Measurements from ENCODE around the gene PNLDC1.
"Not testable (repeated sequence)": the region's sequence is repeated elsewhere in the genome, so short reads cannot be mapped to it uniquely, and the experiment has no call there.

PNLDC1 gene

DNA sequence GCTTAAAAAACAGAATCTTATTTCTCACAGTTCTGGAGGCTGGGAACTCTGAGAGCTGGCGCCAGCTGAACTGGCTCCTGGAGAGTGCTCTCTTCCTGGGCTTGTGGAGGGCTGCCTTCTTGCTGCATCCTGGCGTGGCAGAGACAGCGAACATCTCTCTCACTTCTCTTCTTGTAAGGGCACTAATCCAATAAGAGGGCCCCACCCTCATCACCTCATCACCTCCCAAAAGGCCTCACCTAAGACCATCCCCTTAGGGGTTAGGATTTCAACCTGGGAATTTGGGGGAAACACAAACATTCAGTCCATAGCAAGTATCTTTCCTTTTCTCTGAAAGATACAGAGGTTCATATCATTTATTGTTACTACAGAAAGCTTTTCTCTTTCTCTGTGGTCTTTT, 23.9 kb downstream of the PNLDC1 start:
- ChIA-PET CTCF (interaction anchor here (0.6 kb wide), 1 partner anchor 943 kb away, joined by 3 read pairs; no protein-coding TSS in a partner anchor), POLR2A (ENCODE audit: low non-redundant PET) (no interaction called here)
- DNase-seq (ENCODE audit: low spot score) = no peak
- H3K27ac ChIP-seq = no peak overlapping the region
- TF ChIP-seq, protein P1, sequence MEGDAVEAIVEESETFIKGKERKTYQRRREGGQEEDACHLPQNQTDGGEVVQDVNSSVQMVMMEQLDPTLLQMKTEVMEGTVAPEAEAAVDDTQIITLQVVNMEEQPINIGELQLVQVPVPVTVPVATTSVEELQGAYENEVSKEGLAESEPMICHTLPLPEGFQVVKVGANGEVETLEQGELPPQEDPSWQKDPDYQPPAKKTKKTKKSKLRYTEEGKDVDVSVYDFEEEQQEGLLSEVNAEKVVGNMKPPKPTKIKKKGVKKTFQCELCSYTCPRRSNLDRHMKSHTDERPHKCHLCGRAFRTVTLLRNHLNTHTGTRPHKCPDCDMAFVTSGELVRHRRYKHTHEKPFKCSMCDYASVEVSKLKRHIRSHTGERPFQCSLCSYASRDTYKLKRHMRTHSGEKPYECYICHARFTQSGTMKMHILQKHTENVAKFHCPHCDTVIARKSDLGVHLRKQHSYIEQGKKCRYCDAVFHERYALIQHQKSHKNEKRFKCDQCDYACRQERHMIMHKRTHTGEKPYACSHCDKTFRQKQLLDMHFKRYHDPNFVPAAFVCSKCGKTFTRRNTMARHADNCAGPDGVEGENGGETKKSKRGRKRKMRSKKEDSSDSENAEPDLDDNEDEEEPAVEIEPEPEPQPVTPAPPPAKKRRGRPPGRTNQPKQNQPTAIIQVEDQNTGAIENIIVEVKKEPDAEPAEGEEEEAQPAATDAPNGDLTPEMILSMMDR (conservative IDR thresholded peaks at IDR 0.05; ENCODE audit: low read depth) = no peak

DNA sequence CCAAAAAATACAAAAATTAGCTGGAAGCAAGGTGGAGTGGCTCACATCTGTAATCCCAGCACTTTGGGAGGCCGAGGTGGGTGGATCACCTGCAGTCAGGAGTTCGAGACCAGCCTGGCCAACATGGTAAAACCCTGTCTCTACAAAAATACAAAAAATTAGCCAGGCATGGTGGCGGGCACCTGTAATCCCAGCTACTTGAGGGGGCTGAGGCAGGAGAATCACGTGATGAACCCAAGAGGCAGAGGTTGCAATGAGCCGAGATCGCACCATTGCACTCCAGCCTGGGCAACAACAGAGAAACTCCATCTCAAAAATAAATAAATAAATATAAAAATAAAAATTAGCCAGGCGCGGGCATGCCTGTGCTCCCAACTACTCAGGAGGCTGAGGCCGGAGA, 24.6 kb downstream of the PNLDC1 start:
- H3K27ac ChIP-seq; CTCF ChIA-PET; DNase-seq (ENCODE audit: low spot score); POLR2A ChIA-PET (ENCODE audit: low non-redundant PET): not testable (repeated sequence)

DNA sequence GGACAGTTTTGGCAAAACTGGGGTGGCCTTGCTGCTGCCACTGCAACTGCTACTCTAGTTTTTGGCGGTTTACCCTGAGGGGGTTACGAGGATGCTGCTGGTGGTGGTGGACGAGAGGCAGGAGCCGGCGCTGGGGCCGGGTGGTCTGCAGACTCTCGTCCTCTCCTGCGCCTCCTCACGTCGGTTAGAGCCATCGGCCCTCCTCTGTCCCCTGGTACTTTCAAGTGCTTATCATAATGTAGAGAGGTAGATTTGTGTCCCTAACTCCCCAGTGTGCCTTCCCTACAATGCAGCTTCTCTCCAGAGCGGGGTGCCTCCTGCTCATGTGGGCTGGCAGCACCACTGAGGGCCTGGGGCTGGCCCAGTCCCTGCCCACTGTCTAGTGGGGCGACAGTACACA, 25.9 kb downstream of the PNLDC1 start:
- no peak overlapping the region for H3K27ac ChIP-seq
- TF ChIP-seq, protein P1 (conservative IDR thresholded peaks at IDR 0.05; ENCODE audit: low read depth) = no peak
- DNase-seq (ENCODE audit: low spot score) = no peak
- POLR2A ChIA-PET (ENCODE audit: low non-redundant PET) = no interaction called here
- CTCF ChIA-PET = no interaction called here

DNA sequence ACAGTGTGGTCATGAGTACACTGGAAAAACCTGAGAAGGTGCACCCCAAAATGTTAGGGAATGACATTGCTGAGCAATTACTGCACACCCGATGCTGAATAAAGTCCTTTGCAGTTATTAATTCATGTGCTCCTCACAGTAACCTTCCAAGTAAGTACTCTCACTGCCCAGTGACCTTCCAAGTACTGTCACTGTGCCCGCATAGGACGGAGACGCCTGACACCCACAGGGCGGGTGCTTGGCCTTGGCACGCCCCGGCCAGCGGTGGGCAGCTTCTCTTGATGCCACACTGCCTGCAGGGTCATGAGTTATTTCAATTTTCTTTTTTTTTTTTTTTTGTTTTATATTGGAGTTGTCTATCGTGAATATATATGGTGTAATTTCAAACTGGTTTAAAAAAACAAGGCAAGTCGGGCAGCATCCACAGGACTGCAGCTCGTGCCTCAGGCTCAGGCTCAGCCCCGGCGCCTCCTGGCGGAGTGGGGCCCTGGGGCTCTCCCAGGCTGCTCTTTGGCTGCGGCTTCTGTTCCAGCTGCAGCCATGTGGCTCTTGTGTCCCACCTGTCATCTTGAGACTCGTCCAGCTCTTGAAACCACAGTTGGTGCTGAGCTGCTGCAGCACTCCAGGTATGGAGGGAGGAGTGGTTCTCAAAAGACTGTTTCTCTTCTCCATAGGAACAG, 27.0 kb downstream of the PNLDC1 start:
- TF ChIP-seq, protein P1 (conservative IDR thresholded peaks at IDR 0.05; ENCODE audit: low read depth) = no peak
- CTCF ChIA-PET = interaction anchor here (0.6 kb wide), 1 partner anchor 771 kb away, joined by 4 read pairs; no protein-coding TSS in a partner anchor
- no peak overlapping the region for H3K27ac ChIP-seq
- POLR2A ChIA-PET (ENCODE audit: low non-redundant PET) = no interaction called here
- DNase-seq (ENCODE audit: low spot score) = no peak

DNA sequence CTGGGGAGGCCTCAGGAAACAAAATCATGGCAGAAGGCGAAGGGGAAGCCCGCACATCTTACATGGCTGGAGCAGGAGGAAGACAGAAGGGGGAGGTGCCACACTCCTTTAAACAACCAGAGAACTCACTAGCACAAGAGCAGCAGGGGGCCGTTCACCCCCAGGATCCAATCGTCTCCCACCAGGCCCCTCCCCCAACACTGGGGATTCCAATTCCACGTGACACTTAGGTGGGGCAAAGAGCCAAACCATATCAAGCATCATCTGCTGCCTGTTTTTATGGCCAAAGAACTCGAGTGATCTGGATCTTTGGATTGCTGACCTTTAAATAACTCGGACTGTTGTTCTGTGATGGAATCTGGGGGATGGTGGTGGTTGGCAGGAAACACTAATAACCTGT, 28.0 kb downstream of the PNLDC1 start:
- CTCF ChIA-PET = no interaction called here
- H3K27ac ChIP-seq = no peak overlapping the region
- POLR2A ChIA-PET (ENCODE audit: low non-redundant PET) = no interaction called here
- DNase-seq (ENCODE audit: low spot score) = no peak
- TF ChIP-seq, protein P1 (conservative IDR thresholded peaks at IDR 0.05; ENCODE audit: low read depth) = no peak

DNA sequence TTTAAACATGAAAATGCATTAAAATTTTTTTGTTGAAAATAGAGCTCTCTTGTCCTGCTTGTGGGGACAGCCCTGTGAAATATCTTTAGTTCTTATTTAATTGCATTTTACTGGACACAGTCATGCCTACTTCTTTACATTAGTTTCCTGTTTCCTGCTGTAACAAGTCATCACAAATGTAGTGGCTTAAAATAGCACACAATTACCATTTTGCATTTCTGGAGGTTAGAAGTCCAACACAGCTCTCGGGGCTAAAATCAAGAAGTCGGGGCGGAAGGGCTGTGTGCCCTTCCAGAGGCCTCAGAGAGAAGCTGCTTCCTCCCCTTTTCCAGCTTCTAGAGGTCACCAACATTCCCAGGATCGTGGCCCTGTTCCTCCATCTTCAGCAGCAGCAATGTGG, 29.4 kb downstream of the PNLDC1 start:
- CTCF ChIA-PET = interaction anchor here (0.5 kb wide), 1 partner anchor 25 kb away, joined by 3 read pairs; no protein-coding TSS in a partner anchor
- H3K27ac ChIP-seq = no peak overlapping the region
- no peak for DNase-seq (ENCODE audit: low spot score)
- POLR2A ChIA-PET (ENCODE audit: low non-redundant PET) = no interaction called here
- TF ChIP-seq, protein P1 (conservative IDR thresholded peaks at IDR 0.05; ENCODE audit: low read depth) = no peak

DNA sequence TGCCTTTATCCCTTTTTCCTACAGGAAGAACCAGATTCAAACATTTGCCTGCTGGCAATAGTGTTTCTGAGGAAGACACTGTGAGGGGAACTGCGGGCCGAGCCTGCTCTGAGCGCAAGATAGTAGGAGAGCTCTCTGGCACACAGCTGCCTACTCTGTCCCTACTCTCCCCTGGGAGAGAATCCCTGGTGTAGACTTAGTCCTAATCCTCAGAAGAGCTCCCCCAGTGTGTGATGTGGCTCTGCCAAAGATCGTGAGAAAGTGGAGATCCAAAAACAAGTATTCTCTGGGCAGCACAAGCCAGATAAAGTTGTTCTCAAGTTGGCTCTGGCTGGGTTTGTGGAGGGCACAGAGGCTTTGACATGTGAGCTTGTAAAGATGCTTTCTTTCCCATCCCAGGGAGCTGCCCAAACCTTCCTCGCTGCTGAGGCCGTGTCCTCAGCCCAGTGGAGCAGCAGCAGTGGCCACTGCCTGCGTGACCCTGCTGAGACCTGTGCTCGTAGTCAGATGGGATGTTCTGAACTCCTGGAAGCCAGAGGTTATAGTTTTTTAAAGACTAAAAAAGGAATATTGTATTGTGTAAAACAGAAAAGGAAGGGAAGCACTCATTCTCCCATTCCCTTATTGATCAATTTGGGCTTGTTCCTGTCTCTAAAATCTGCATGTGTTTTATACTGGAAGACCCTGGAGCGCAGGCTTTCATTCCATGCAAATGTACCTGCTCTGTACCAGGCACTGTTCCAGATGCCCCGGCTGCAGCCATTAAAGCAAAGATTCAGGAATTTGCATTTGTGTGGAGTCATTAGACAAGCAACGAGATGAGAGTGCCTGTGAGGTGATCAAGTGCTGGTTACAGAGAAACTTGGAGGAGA, 30.7 kb downstream of the PNLDC1 start:
- TF ChIP-seq, protein P1 (conservative IDR thresholded peaks at IDR 0.05; ENCODE audit: low read depth) = no peak
- ChIA-PET CTCF (no interaction called here), POLR2A (ENCODE audit: low non-redundant PET) (no interaction called here)
- no peak overlapping the region for H3K27ac ChIP-seq
- DNase-seq (ENCODE audit: low spot score) = no peak
